Astrocyte of the cerebellum (primary cell): ENCODE data around the gene WWP2.

Experiments
- DNase-seq: peaks from one replicate; pipeline ENCODE4 v3.0.0-alpha.2; 2011; ENCODE audit warnings: low read depth
- H3K4me3 ChIP-seq: 2 replicates; pipeline ENCODE4 v1.5.1; 2011; ENCODE audit warnings: mild to moderate bottlenecking, low read depth, low read length, moderate library complexity
- CTCF ChIP-seq: IDR thresholded peaks from 2 replicates; pipeline ENCODE4 v1.5.1; 2012; ENCODE audit warnings: low read length, low read depth, moderate library complexity, mild to moderate bottlenecking; ENCODE audit errors: missing control alignments
- in situ Hi-C: cut with HindIII; loops from 2 replicates; pipeline ENCODE4 v1.10.0; 2017; ENCODE audit warnings: low sequenced_read_pairs

WWP2 gene

DNA sequence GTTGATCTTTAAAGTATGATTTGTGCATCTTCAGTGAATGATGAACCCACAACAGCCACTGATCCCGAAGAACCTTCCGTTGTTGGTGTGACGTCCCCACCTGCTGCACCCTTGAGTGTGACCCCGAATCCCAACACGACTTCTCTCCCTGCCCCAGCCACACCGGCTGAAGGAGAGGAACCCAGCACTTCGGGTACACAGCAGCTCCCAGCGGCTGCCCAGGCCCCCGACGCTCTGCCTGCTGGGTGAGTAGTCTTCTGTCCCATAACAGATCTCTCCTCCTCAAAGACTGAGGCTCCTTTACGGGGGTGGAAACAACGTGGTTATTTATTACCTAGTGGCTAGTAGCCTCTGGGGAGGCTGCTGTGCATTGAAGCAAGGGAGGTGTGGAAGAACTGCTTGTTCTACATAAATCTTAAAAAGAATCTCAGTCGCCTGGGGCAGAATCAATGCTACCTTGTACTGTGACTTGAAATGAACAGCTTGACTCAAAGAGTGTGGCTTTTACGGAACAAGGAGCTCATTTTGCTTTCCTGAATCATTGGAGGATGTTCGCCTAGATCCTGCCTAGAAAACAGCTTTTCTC is 126.0 kb downstream of the WWP2 start:
- no peak overlapping the region for H3K4me3 ChIP-seq
- in situ Hi-C loops, result no loop called here
- DNase-seq, result no peak
- TF ChIP-seq CTCF, result no peak

- TF ChIP-seq CTCF, result no peak
- H3K4me3 ChIP-seq, result no peak overlapping the region
- DNase-seq, result no peak
- in situ Hi-C loops, result no loop called here
Measured at GRCh38 chr16:69889295-69889964, 127.3 kb downstream of the WWP2 start.

DNA sequence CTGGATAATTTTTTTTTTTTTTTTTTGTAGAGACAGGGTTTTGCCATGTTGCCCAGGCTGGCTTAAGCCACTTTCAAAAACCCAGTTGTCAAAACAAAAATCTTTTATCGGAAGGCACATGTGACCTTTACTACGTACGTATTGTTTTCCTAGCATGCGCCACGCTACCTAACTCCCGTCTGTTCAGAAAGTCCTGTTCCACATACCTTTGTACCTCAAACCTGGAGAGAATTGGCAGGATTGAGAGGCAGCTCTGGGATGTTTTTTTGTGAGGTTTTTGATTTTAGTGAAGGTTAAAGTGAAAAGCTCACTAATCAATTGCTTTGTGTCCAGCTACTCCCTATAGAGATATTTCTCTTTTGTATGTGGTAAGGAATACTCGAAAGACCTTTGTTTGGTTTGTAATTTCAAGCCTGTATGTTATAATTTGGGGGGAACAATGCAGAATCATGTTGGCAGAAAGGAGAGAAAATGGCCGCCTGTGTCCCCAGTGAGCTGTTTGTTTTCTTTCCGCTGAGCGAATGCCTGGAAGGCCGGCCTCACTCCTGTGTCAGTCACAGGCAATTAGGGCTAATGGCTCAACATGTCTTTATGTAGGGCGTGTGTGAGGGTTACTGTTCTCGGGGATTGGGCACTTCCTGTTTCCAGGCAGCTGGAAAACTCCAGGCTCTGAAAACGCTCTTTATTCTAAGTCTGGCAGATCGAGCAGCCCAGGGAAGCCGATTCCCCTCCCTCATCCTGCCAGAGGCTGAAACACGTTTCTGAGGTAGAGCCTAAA is 128.2 kb downstream of the WWP2 start:
- in situ Hi-C loops, result no loop called here
- H3K4me3 ChIP-seq, result no peak overlapping the region
- DNase-seq, result peak; percentile 15
- no peak for TF ChIP-seq CTCF

DNA sequence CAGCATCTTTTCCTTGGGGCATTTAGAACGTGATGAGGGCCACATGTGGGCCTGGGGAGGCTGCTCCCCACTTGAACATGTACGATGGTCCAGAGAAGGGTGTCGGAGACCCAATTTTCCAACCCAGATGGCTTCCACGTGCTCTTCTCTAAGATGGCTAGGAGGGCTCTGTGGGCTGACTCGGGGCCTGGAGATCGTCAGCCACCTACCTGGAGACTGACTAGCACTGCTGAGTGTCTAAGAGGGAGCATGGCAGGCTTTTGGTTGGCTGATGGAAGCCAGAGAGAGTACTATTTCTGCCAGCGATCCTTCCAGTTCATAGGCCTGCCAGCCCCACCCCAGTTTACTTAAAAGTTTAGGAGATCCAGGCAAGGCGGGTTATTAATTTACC is 128.8 kb downstream of the WWP2 start:
- H3K4me3 ChIP-seq, result no peak overlapping the region
- in situ Hi-C loops, result no loop called here
- no peak for TF ChIP-seq CTCF
- no peak for DNase-seq

- no peak for DNase-seq
- H3K4me3 ChIP-seq, result no peak overlapping the region
- TF ChIP-seq CTCF, result no peak
- in situ Hi-C loops, result no loop called here
Measured at GRCh38 chr16:69892378-69892777, 130.2 kb downstream of the WWP2 start.

DNA sequence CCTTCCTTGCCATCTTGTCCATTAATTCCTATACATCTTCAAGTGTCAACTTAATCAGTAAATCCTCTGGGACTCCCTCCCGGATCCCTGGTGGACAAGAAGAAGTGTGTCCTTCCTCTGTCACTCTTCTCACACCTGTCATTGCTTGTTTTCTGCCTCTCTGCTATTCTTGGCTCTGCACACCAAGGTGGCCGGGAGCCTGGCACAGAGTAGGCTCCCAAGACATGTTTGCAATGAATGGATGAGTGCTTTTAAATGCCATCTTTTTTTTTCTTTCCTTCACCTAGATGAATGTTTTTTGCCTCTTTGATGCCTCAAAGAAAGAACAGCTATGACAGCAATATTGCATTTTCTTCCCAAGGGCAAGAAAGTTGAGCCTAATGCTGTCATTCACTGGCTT is 131.0 kb downstream of the WWP2 start:
- no peak for TF ChIP-seq CTCF
- H3K4me3 ChIP-seq, result no peak overlapping the region
- in situ Hi-C loops, result no loop called here

More for the DNA sequence above, 131.0 kb downstream of the WWP2 start:
- DNase-seq, result no peak
